Rectal smooth muscle tissue (tissue), 1 donor: ENCODE results near the gene CFAP57.

Source experiments
- H3K27ac ChIP-seq: one replicate; pipeline ENCODE4 v1.7.0; 2013; ENCODE audit warnings: low read depth, low read length, inconsistent platforms
- H3K27me3 ChIP-seq: one replicate; pipeline ENCODE4 v1.7.0; 2013; ENCODE audit warnings: low read length; ENCODE audit not compliant: control insufficient read depth, insufficient read depth
- H3K36me3 ChIP-seq: one replicate; pipeline ENCODE4 v1.7.0; 2013; ENCODE audit warnings: low read length; ENCODE audit not compliant: control insufficient read depth, insufficient read depth
- H3K4me1 ChIP-seq: one replicate; pipeline ENCODE4 v1.7.0; 2013; ENCODE audit warnings: low read length; ENCODE audit not compliant: control insufficient read depth, insufficient read depth
- H3K4me3 ChIP-seq: one replicate; pipeline ENCODE4 v1.7.0; 2013; ENCODE audit warnings: low read length
- H3K9ac ChIP-seq: one replicate; pipeline ENCODE4 v1.7.0; 2013; ENCODE audit warnings: low read length

The CFAP57 gene

GRCh38 chr1:43279161-43279560 is 107.0 kb downstream of the CFAP57 start:
- no peaks in the 10 kb centered on the region for H3K4me1 ChIP-seq
- no peaks in the 10 kb centered on the region for H3K27me3 ChIP-seq
- H3K4me3 ChIP-seq, result no peak overlapping the region
- H3K27ac ChIP-seq, result no peak overlapping the region
- no peak overlapping the region for H3K9ac ChIP-seq
- no peaks in the 10 kb centered on the region for H3K36me3 ChIP-seq

- Histone ChIP-seq H3K9ac (no peak overlapping the region), H3K27me3 (no peaks in the 10 kb centered on the region), H3K27ac (no peak overlapping the region), H3K4me3 (no peak overlapping the region), H3K36me3 (no peaks in the 10 kb centered on the region), H3K4me1 (no peaks in the 10 kb centered on the region)
Measured at GRCh38 chr1:43279666-43280065, 107.5 kb downstream of the CFAP57 start.

- no peaks in the 10 kb centered on the region for H3K36me3 ChIP-seq
- no peak overlapping the region for H3K4me3 ChIP-seq
- H3K9ac ChIP-seq, result no peak overlapping the region
- H3K4me1 ChIP-seq, result no peaks in the 10 kb centered on the region
- no peak overlapping the region for H3K27ac ChIP-seq
- H3K27me3 ChIP-seq, result no peaks in the 10 kb centered on the region
Measured at GRCh38 chr1:43280692-43281091, 108.6 kb downstream of the CFAP57 start.

- H3K36me3 ChIP-seq, result no peaks in the 10 kb centered on the region
Measured at GRCh38 chr1:43282220-43283195, 110.4 kb downstream of the CFAP57 start.

GRCh38 chr1:43284065-43284464 is 111.9 kb downstream of the CFAP57 start:
- Histone ChIP-seq H3K27ac (no peak overlapping the region), H3K9ac (no peak overlapping the region), H3K4me1 (no peaks in the 10 kb centered on the region), H3K27me3 (no peaks in the 10 kb centered on the region), H3K4me3 (peak overlapping the region; percentile 64), H3K36me3 (no peaks in the 10 kb centered on the region)

More at GRCh38 chr1:43282220-43283195, 110.4 kb downstream of the CFAP57 start:
- Histone ChIP-seq H3K4me3 (no peak overlapping the region), H3K9ac (no peak overlapping the region), H3K27ac (no peak overlapping the region), H3K4me1 (no peaks in the 10 kb centered on the region), H3K27me3 (no peaks in the 10 kb centered on the region)

- Histone ChIP-seq H3K27me3 (no peaks in the 10 kb centered on the region), H3K36me3 (no peaks in the 10 kb centered on the region), H3K4me1 (no peaks in the 10 kb centered on the region), H3K4me3 (peak overlapping the region; percentile 64), H3K27ac (no peak overlapping the region), H3K9ac (peak overlapping the region; percentile 56)
Measured at GRCh38 chr1:43284546-43285110, 112.5 kb downstream of the CFAP57 start.

GRCh38 chr1:43285269-43285990 is 113.3 kb downstream of the CFAP57 start, which contains the start of gene C1orf210:
TSS of gene C1orf210 (minus strand) at chr1:43285581. CDS start at chr1:43283270, 2,311 bp downstream.
- peak within 1 kb of the TSS; percentile 64 for H3K4me3 ChIP-seq
- peak within 1 kb of the TSS; percentile 56 for H3K9ac ChIP-seq
- no peak within 1 kb of the TSS for H3K27ac ChIP-seq

GRCh38 chr1:43286115-43286514 is 114.0 kb downstream of the CFAP57 start:
- no peaks in the 10 kb centered on the region for H3K27me3 ChIP-seq
- H3K4me3 ChIP-seq, result peak overlapping the region; percentile 58

More at GRCh38 chr1:43285269-43285990, 113.3 kb downstream of the CFAP57 start, which contains the start of gene C1orf210:
- no peaks in the 10 kb centered on the region for H3K4me1 ChIP-seq
- H3K36me3 ChIP-seq, result no peaks in the 10 kb centered on the region
- no peaks in the 10 kb centered on the region for H3K27me3 ChIP-seq

GRCh38 chr1:43286533-43286932 is 114.4 kb downstream of the CFAP57 start:
- H3K4me1 ChIP-seq, result no peaks in the 10 kb centered on the region
- H3K27me3 ChIP-seq, result no peaks in the 10 kb centered on the region
- H3K27ac ChIP-seq, result no peak overlapping the region
- no peaks in the 10 kb centered on the region for H3K36me3 ChIP-seq
- no peak overlapping the region for H3K4me3 ChIP-seq
- H3K9ac ChIP-seq, result no peak overlapping the region

More at GRCh38 chr1:43286115-43286514, 114.0 kb downstream of the CFAP57 start:
- no peak overlapping the region for H3K9ac ChIP-seq
- no peaks in the 10 kb centered on the region for H3K4me1 ChIP-seq
- H3K36me3 ChIP-seq, result no peaks in the 10 kb centered on the region
- H3K27ac ChIP-seq, result no peak overlapping the region

GRCh38 chr1:43288058-43288784 is 116.1 kb downstream of the CFAP57 start:
- Histone ChIP-seq H3K4me1 (no peaks in the 10 kb centered on the region), H3K9ac (no peak overlapping the region), H3K27me3 (no peaks in the 10 kb centered on the region), H3K4me3 (no peak overlapping the region), H3K36me3 (no peaks in the 10 kb centered on the region), H3K27ac (no peak overlapping the region)

- Histone ChIP-seq H3K4me3 (no peak overlapping the region), H3K9ac (no peak overlapping the region), H3K36me3 (no peaks in the 10 kb centered on the region), H3K27ac (no peak overlapping the region), H3K27me3 (no peaks in the 10 kb centered on the region), H3K4me1 (no peaks in the 10 kb centered on the region)
Measured at GRCh38 chr1:43288785-43289706, 116.9 kb downstream of the CFAP57 start.
